GM18505 (cell line): ENCODE data around the gene MTMR12.
"Not testable (repeated sequence)": the region's sequence is repeated elsewhere in the genome, so short reads cannot be mapped to it uniquely, and the experiment has no call there.

Experiments used
- ATAC-seq: cut with Tn5 transposase; IDR thresholded peaks from one replicate; pipeline ENCODE4 v1.9.1; 2021; ENCODE audit not compliant: unreplicated experiment
- POLR2A ChIP-seq: IDR thresholded peaks from 4 replicates; pipeline ENCODE4 v1.6.1; 2011; ENCODE audit warnings: borderline replicate concordance; ENCODE audit not compliant: insufficient read depth, insufficient read length; ENCODE audit errors: extremely low read depth

The MTMR12 gene

DNA sequence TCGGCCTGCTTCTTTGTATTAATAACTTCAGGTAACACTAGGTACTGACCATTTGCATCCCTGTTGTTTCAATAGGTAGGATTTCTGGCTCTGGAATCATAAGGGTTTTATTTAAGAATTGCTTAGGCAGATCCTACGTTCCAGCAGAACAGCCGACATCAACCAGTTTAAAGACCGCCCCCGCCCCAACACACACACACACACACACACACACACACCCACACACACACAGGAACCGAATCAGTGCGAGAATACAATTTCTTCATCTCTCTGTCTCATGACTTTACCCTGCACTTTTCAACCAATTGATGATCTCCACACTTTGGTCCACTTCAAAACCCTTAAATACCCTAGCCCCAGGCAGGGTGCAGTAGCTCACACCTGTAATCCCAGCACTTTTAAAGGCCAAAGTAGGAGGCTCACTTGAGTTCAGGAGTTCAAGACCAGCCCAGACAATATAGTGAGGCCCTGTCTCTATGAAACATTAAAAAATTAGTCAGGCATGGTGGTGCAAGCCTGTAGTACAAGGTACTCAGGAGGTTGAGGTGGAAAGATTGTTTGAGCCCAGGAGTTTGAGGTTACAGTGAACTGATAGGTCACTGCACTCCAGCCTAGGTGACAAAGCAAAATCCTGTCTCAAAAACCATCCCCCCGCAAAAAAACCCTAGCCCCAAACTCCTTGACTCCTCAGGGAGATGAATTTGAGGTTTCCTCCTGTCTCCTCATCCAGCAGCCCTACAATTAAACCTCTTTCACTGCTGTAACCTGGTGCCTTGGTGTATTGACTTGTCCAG lies 2.7 kb upstream of the MTMR12 start:
- ATAC-seq: no peak
- no peak for TF ChIP-seq POLR2A

GRCh38 chr5:32314658-32315057 lies 1.9 kb upstream of the MTMR12 start:
- ATAC-seq: no peak
- TF ChIP-seq POLR2A: no peak

GRCh38 chr5:32314152-32314488 lies 1.4 kb upstream of the MTMR12 start:
- ATAC-seq: not testable (repeated sequence)

DNA sequence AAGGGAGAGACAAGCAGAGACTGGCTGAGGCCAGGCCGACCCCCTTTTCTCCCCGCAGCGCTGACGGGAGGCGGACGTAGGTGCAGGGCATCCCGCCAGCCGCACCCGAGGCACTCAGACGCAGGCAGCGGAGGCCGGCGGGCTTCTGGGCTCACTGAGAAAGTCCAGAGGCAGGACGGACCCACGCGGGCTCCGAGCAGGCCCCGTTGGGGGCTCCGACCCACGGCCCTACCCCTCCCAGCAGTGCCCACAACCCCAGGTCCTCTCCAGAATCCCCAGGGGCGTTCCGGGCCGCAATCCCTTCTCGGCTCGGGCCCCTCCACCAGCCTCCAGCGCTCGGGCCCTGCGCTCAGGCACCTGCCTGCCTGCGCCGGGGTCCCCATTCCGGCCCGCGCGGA lies 543 bp downstream of the MTMR12 start:
- TF ChIP-seq POLR2A: no peak
- ATAC-seq: peak; percentile 24

DNA sequence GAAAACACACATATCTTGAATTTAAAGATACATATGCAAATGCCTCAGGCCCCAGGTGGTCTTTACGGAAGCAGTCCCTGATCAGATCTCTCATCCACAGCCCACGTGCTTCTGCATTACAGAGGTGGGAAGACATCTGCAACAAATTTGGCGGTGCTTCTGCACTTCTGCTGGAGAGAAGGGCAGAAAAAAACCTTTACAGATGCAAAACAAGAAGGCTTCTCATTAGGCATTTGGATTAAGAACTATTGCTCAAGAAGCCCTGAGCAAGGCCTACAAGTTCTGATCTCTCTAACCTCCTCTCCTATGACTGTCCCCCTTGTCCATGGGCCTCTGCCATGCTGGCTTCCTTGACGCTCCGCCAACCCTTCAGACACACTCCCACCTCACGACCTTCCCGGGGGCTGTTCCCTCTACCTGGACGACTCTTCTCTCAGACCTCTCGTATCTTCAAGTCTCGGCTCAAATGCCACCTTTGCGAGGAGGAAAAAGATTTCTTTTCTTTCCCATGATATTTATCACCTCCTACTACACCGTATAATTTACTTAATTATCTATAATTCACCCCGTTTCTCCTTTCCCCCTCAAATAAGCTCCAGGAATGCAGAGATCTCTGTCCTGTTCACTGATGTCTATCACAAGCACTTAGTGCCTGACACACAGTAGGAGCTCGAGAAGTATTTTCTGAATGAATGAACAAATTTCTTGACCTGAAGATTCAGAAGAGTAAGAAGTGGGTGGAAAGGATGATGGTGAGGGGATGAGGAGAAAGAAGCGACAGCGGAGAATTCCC lies 1.1 kb downstream of the MTMR12 start:
- ATAC-seq: no peak
- TF ChIP-seq POLR2A: no peak

DNA sequence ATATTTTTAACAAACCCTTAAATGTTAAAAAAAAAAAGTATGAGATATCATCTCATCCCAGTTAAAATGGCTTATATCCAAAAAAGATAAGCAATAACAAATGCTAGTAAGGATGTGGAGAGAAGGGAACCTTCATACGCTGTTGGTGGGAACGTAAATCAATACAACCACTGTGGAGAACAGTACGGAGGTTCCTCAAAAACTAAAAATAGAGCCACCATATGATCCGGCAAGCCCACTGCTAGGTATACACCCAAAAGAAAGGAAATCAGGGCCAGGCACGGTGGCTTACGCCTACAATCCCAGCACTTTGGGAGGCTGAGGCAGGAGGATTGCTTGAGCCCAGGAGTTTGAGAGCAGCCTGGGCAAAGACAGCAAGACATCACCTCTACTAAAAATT lies 3.0 kb downstream of the MTMR12 start:
- ATAC-seq: no peak
- TF ChIP-seq POLR2A: no peak

GRCh38 chr5:32308946-32309345 lies 3.8 kb downstream of the MTMR12 start:
- TF ChIP-seq POLR2A: no peak
- ATAC-seq: no peak

GRCh38 chr5:32307769-32308194 lies 5.0 kb downstream of the MTMR12 start:
- TF ChIP-seq POLR2A: no peak
- ATAC-seq: no peak

GRCh38 chr5:32304622-32305021 lies 8.1 kb downstream of the MTMR12 start:
- ATAC-seq: no peak
- no peak for TF ChIP-seq POLR2A

- TF ChIP-seq POLR2A: no peak
- ATAC-seq: no peak
Measured at GRCh38 chr5:32303755-32304120, 9.0 kb downstream of the MTMR12 start.

DNA sequence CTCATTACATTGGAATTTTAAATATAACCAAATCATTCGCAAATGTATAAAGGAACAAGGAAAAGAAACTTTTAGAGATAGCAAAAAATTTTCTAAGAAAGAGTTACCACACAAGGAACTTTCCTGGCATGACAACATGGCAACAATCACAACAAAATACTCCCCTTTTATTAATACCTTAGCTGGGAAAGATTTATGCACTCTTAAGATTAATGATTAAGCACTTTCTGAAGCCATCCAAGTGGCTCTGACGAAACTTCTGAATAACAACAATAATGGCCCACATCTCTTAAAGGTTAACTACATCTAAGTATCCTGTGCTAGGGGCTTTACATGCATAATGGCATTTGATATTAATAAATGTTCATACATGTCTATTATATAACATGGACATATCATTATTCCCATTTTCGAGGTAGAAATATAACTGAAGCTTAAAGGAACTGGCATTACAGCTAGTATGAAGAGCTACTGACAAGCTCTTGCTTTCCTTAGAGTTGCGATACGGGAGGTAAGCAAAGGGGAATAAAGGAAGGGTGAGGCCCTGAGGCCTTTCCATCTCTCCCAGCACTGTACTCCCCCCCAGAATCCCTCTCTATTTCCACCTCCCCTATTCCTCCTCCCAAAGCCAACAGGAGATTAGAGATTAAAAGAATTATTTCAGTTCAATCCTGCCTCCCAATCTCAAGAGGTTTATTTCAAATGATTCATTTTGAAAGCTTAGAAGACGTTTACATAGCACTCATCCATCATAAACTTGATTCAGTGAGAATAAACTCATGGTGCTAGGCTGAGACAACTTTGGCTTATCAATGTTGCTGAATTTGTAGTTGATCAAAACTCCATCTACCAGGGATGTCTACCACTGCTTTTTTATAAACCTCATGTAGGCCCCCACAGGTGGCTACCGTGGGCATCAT lies 9.6 kb downstream of the MTMR12 start:
- ATAC-seq: no peak
- TF ChIP-seq POLR2A: no peak

DNA sequence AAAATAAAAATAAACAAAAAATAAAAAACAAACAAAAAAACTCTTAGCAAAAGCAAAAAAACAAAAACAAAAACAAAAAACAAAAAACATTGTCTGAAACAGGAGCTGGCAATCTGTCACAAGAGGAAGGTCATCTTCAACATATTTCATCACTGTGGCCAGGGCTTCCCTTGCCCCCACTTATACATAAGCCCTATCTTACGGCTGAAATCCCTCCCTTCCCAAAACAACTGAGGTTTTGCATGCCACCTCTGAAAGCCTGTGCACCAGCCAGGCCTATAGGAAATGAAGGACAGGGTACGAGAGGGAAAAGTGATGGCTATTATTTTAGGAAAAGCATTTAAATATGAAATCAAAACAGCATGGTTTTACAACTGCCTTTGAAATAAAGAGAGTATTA lies 10.8 kb downstream of the MTMR12 start:
- TF ChIP-seq POLR2A: no peak
- no peak for ATAC-seq

DNA sequence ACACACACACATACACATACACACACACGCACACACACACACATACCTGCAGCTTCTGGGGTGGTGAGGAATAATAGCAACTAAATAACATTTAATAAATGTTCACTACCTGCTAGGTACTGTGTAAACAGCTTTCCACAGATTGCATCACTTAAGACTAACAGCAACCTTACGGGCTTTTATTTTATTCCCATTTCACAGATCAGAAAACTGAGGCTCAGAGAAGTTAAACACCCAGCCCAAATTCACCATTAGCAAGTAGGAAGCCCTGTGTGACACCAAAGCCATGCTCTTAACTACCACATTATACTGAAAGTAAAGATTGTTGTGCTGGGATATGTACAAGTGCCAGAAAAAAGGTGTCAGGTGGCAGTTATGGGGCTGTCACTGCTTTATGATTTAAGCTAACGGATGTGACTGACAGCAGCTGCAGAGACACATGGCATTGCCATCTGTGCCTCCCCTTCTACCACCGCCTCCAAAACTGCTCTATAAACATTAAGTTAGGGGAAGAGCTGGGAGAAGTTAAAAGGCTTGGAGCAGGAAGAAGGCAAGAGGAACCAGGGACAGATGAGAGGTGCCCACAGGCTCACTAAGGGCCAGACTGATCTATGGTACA lies 13.6 kb downstream of the MTMR12 start:
- TF ChIP-seq POLR2A: no peak
- ATAC-seq: no peak
